Endothelial cell of umbilical vein (primary cell): ENCODE results near the gene CZIB.

Experiments used
- EZH2 ChIP-seq: IDR thresholded peaks from 2 replicates; pipeline ENCODE4 v1.6.1; 2012; ENCODE audit warnings: borderline replicate concordance, low read depth, mild to moderate bottlenecking, moderate library complexity, low read length, inconsistent platforms; ENCODE audit not compliant: severe bottlenecking
- FOS ChIP-seq: IDR thresholded peaks from 2 replicates; pipeline ENCODE4 v1.6.1; 2011; ENCODE audit warnings: mild to moderate bottlenecking, low read length, moderate library complexity, borderline replicate concordance; ENCODE audit not compliant: insufficient read depth
- JUN ChIP-seq: IDR thresholded peaks from 2 replicates; pipeline ENCODE4 v1.6.1; 2011; ENCODE audit warnings: borderline replicate concordance, low read depth; ENCODE audit not compliant: insufficient read length, insufficient read depth
- MAX ChIP-seq: IDR thresholded peaks from 2 replicates; pipeline ENCODE4 v1.6.1; 2011; ENCODE audit not compliant: insufficient read depth, insufficient read length
- MYC ChIP-seq: IDR thresholded peaks from one replicate; pipeline ENCODE4 v1.6.1; 2011; ENCODE audit warnings: mild to moderate bottlenecking, low read depth, low read length
- POLR2A ChIP-seq: IDR thresholded peaks from 2 replicates; pipeline ENCODE4 v1.6.1; 2012; ENCODE audit warnings: low read depth, mild to moderate bottlenecking, control low read depth, low read length
- POLR2AphosphoS5 ChIP-seq: IDR thresholded peaks from 2 replicates; pipeline ENCODE4 v1.6.1; 2012; ENCODE audit warnings: low read depth, mild to moderate bottlenecking, control low read depth, low read length, moderate library complexity; ENCODE audit not compliant: insufficient read depth
- TF ChIP-seq, protein P1 (sequence below), 2 donors: IDR thresholded peaks; 1 replicate in 1 of 2; 2 replicates in 1 of 2; pipeline ENCODE4 v1.5.1; 2011; ENCODE audit warnings: low read length in 2 of 2, mild to moderate bottlenecking in 2 of 2, moderate library complexity in 2 of 2, control low read depth in 1 of 2, inconsistent platforms in 1 of 2, low read depth in 1 of 2; ENCODE audit not compliant: insufficient read depth in 1 of 2; ENCODE audit errors: extremely low read depth in 1 of 2

- TF ChIP-seq, protein P1, sequence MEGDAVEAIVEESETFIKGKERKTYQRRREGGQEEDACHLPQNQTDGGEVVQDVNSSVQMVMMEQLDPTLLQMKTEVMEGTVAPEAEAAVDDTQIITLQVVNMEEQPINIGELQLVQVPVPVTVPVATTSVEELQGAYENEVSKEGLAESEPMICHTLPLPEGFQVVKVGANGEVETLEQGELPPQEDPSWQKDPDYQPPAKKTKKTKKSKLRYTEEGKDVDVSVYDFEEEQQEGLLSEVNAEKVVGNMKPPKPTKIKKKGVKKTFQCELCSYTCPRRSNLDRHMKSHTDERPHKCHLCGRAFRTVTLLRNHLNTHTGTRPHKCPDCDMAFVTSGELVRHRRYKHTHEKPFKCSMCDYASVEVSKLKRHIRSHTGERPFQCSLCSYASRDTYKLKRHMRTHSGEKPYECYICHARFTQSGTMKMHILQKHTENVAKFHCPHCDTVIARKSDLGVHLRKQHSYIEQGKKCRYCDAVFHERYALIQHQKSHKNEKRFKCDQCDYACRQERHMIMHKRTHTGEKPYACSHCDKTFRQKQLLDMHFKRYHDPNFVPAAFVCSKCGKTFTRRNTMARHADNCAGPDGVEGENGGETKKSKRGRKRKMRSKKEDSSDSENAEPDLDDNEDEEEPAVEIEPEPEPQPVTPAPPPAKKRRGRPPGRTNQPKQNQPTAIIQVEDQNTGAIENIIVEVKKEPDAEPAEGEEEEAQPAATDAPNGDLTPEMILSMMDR (IDR thresholded peaks at IDR 0.05; ENCODE audit: extremely low read depth in 1 of 2, insufficient read depth in 1 of 2, low read depth in 1 of 2, low read length in 2 of 2), result no peak
- TF ChIP-seq EZH2, result no peak
- TF ChIP-seq POLR2A, result no peak
- no peak for TF ChIP-seq MYC
- no peak for TF ChIP-seq JUN
- TF ChIP-seq POLR2AphosphoS5, result no peak
- no peak for TF ChIP-seq MAX
- TF ChIP-seq FOS, result no peak
Observed at GRCh38 chr1:53190210-53190611, 30.2 kb downstream of the CZIB start.
